Ishikawa (cell line): ENCODE data around the gene TRIOBP.

Experiments used
- CEBPB ChIP-seq: IDR thresholded peaks from 2 replicates; pipeline ENCODE4 v1.6.1; 2012
- CREB1 ChIP-seq: IDR thresholded peaks from 2 replicates; pipeline ENCODE4 v1.6.1; 2012; ENCODE audit warnings: low read depth
- EGR1 ChIP-seq: IDR thresholded peaks from 2 replicates; pipeline ENCODE4 v1.6.1; 2012
- EP300 ChIP-seq: IDR thresholded peaks from 2 replicates; pipeline ENCODE4 v1.6.1; 2012; ENCODE audit warnings: borderline replicate concordance
- FOXM1 ChIP-seq: IDR thresholded peaks from 2 replicates; pipeline ENCODE4 v1.6.1; 2012; ENCODE audit warnings: low read depth, borderline replicate concordance
- MAX ChIP-seq: IDR thresholded peaks from 2 replicates; pipeline ENCODE4 v1.6.1; 2012
- NFIC ChIP-seq: IDR thresholded peaks from 2 replicates; pipeline ENCODE4 v1.6.1; 2012
- RAD21 ChIP-seq: IDR thresholded peaks from 2 replicates; pipeline ENCODE4 v1.6.1; 2012; ENCODE audit warnings: low read depth
- REST ChIP-seq: IDR thresholded peaks from 2 replicates; pipeline ENCODE4 v1.6.1; 2012; ENCODE audit warnings: low read depth, mild to moderate bottlenecking
- TAF1 ChIP-seq: IDR thresholded peaks from 2 replicates; pipeline ENCODE4 v1.6.1; 2012; ENCODE audit warnings: low read depth, mild to moderate bottlenecking
- TCF12 ChIP-seq: IDR thresholded peaks from 2 replicates; pipeline ENCODE4 v1.6.1; 2012; ENCODE audit warnings: low read depth
- TEAD4 ChIP-seq: IDR thresholded peaks from 2 replicates; pipeline ENCODE4 v1.6.1; 2012
- USF1 ChIP-seq: IDR thresholded peaks from 2 replicates; pipeline ENCODE4 v1.6.1; 2012
- YY1 ChIP-seq: IDR thresholded peaks from 2 replicates; pipeline ENCODE4 v1.6.1; 2012; ENCODE audit warnings: low read depth
- ZBTB7A ChIP-seq: IDR thresholded peaks from 2 replicates; pipeline ENCODE4 v1.6.1; 2012; ENCODE audit warnings: low read depth

TRIOBP gene

GRCh38 chr22:37824674-37825641 lies 128.1 kb downstream of the TRIOBP start:
- TF ChIP-seq MAX: no peak
- TF ChIP-seq CEBPB: no peak
- TF ChIP-seq TEAD4: no peak
- TF ChIP-seq TCF12: no peak
- no peak for TF ChIP-seq EGR1
- TF ChIP-seq YY1: no peak
- TF ChIP-seq CREB1: no peak
- TF ChIP-seq REST: no peak
- TF ChIP-seq NFIC: no peak
- no peak for TF ChIP-seq ZBTB7A
- TF ChIP-seq USF1: no peak
- no peak for TF ChIP-seq RAD21
- no peak for TF ChIP-seq TAF1
- no peak for TF ChIP-seq FOXM1
- no peak for TF ChIP-seq EP300
